ENCODE results near the gene MCC.

The MCC gene

DNA sequence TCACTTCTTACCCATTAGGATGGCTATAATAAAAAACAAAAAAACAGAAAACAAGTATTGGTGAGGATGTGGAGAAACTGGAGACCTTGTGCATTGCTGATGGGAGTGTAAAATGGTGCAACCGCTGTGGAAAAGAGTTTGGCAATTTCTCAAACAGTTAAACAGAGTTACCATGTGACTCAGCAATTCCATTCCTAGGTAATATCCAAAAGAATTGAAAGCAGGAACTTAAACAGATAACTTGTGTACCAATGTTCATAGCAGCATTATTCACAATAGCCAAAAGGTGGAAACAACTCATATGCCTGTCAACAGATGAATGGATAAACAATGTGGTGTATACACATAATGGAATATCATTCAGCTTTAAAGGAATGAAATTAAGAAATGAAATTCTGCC is 482.8 kb downstream of the MCC start:
- TF ChIP-seq, protein P1, sequence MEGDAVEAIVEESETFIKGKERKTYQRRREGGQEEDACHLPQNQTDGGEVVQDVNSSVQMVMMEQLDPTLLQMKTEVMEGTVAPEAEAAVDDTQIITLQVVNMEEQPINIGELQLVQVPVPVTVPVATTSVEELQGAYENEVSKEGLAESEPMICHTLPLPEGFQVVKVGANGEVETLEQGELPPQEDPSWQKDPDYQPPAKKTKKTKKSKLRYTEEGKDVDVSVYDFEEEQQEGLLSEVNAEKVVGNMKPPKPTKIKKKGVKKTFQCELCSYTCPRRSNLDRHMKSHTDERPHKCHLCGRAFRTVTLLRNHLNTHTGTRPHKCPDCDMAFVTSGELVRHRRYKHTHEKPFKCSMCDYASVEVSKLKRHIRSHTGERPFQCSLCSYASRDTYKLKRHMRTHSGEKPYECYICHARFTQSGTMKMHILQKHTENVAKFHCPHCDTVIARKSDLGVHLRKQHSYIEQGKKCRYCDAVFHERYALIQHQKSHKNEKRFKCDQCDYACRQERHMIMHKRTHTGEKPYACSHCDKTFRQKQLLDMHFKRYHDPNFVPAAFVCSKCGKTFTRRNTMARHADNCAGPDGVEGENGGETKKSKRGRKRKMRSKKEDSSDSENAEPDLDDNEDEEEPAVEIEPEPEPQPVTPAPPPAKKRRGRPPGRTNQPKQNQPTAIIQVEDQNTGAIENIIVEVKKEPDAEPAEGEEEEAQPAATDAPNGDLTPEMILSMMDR (IDR thresholded peaks at IDR 0.05; ENCODE audit: control insufficient read depth, extremely low read depth, insufficient read depth), result no peak
- no peak for DNase-seq (ENCODE audit: low read depth)
- no peak overlapping the region for H3K4me3 ChIP-seq (ENCODE audit: low read depth, low read length)

DNA sequence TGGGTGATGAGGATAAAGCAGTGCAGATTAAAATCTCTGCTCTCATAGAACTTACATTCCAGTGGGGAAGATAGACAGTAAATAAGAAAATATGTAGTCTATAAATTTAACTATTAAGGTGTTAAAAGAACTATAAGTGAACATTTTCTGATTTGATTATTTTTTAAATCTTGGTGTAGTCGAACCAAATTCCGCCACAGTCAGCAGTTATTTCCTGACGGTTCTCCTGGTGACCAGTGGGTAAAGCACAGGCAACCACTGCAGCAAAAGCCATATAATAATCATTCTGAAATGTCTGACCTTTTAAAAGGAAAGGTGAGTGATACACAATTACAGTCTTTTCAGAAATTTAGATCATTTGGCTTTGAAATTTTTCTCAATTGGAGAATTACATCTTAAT is 484.5 kb downstream of the MCC start:
- DNase-seq (ENCODE audit: low read depth), result no peak
- no peak overlapping the region for H3K4me3 ChIP-seq (ENCODE audit: low read depth, low read length)
- TF ChIP-seq, protein P1 (IDR thresholded peaks at IDR 0.05; ENCODE audit: control insufficient read depth, extremely low read depth, insufficient read depth), result no peak

DNA sequence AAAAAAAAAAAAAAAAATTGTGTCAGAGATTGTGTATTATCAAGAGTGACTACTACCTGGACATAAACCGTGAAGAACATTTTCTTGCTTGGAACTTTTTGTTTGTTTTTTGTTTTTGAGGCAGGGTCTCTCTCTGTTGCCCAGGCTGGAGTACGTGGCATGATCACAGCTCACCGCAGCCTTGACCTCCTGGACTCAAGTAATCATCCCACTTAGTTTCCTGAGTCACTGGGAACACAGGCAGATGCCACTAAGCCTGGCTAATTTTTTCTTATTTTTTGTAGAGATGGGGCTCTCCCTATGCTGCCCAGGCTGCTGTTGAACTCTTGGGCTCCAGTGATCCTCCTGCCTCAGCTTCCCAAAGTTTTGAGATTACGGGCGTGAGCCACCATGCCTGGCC is 485.8 kb downstream of the MCC start:
- TF ChIP-seq, protein P1 (IDR thresholded peaks at IDR 0.05; ENCODE audit: control insufficient read depth, extremely low read depth, insufficient read depth), result no peak
- no peak overlapping the region for H3K4me3 ChIP-seq (ENCODE audit: low read depth, low read length)
- no peak for DNase-seq (ENCODE audit: low read depth)

GRCh38 chr5:113000466-113000865 is 487.8 kb downstream of the MCC start:
- no peak for DNase-seq (ENCODE audit: low read depth)
- no peak overlapping the region for H3K4me3 ChIP-seq (ENCODE audit: low read depth, low read length)
- TF ChIP-seq, protein P1 (IDR thresholded peaks at IDR 0.05; ENCODE audit: control insufficient read depth, extremely low read depth, insufficient read depth), result no peak

- TF ChIP-seq, protein P1 (IDR thresholded peaks at IDR 0.05; ENCODE audit: control insufficient read depth, extremely low read depth, insufficient read depth), result no peak
- H3K4me3 ChIP-seq (ENCODE audit: low read depth, low read length), result no peak overlapping the region
- DNase-seq (ENCODE audit: low read depth), result no peak
These were observed 490.0 kb downstream of the MCC start for GRCh38 chr5:112998296-112998695.

GRCh38 chr5:112996830-112997374 is 491.4 kb downstream of the MCC start:
- no peak overlapping the region for H3K4me3 ChIP-seq (ENCODE audit: low read depth, low read length)
- TF ChIP-seq, protein P1 (IDR thresholded peaks at IDR 0.05; ENCODE audit: control insufficient read depth, extremely low read depth, insufficient read depth), result no peak
- DNase-seq (ENCODE audit: low read depth), result no peak
